Muscle of arm (tissue), 12 donors: ENCODE data around the gene ZAP70. TPM values are rescaled to one million over a fixed set of nuclear protein-coding genes. Genes with fewer than 3 reads are reported as not detected.
A peak's percentile ranks its signal among the peaks of the same experiment; 100 is the strongest.

ENCODE experiments used
- DNase-seq: peaks from one replicate; pipeline ENCODE4 v3.0.0-alpha.2; 2013
- polyA plus RNA-seq, 12 donors: library from polyadenylated mRNA; unstranded; fragments of 120-200 nt; gene quantifications; one replicate each; pipeline ENCODE4 v1.2.1, GENCODE V29; 2013; ENCODE audit not compliant: insufficient read length in 12 of 12

Gene ZAP70
- polyA plus RNA-seq, 12 donors = 1.5 to 9.0 (median 2.9) TPM; not detected in 1

GRCh38 chr2:97715951-97716694 is 2.7 kb downstream of the ZAP70 start:
- DNase-seq = no peak

GRCh38 chr2:97716695-97717612 is 3.6 kb downstream of the ZAP70 start:
- no peak for DNase-seq

- DNase-seq = no peak
Measured at GRCh38 chr2:97717613-97717995, 4.2 kb downstream of the ZAP70 start.

GRCh38 chr2:97718051-97718882 is 4.9 kb downstream of the ZAP70 start:
- no peak for DNase-seq

- DNase-seq = no peak
Measured at GRCh38 chr2:97718942-97719341, 5.6 kb downstream of the ZAP70 start.

GRCh38 chr2:97719362-97720155 is 6.2 kb downstream of the ZAP70 start:
- DNase-seq = no peak

- no peak for DNase-seq
Measured at GRCh38 chr2:97720746-97721145, 7.4 kb downstream of the ZAP70 start.

GRCh38 chr2:97722227-97722626 is 8.9 kb downstream of the ZAP70 start:
- DNase-seq = no peak

- DNase-seq = no peak
Measured at GRCh38 chr2:97723156-97724072, 10.0 kb downstream of the ZAP70 start.

GRCh38 chr2:97724073-97724410 is 10.7 kb downstream of the ZAP70 start:
- no peak for DNase-seq

- DNase-seq = no peak
Measured at GRCh38 chr2:97724501-97724900, 11.1 kb downstream of the ZAP70 start.

- DNase-seq = no peak
Measured at GRCh38 chr2:97724946-97725688, 11.7 kb downstream of the ZAP70 start.

- DNase-seq = no peak
Measured at GRCh38 chr2:97726261-97727064, 13.1 kb downstream of the ZAP70 start.

GRCh38 chr2:97727296-97727695 is 13.9 kb downstream of the ZAP70 start:
- no peak for DNase-seq

GRCh38 chr2:97728091-97728731 is 14.8 kb downstream of the ZAP70 start:
- peak; percentile 27 for DNase-seq

- no peak for DNase-seq
Measured at GRCh38 chr2:97730245-97730644, 16.9 kb downstream of the ZAP70 start.

- DNase-seq = no peak
Measured at GRCh38 chr2:97731274-97732020, 18.1 kb downstream of the ZAP70 start.
